BJ (cell line): ENCODE measurements around the gene SNCB. TPM values are rescaled to one million over a fixed set of nuclear protein-coding genes. Genes with fewer than 3 reads are reported as not detected.

Source experiments
- CTCF ChIA-PET: fragments of 350-600 bp; formaldehyde crosslinking; extraction: SDS; loops from one replicate; lab custom pipeline; 2021; ENCODE audit warnings: antibody characterized with exemption, inconsistent platforms; lab: Yijun Ruan, JAX
- POLR2A ChIA-PET: fragments of 300-600 bp; sonication (Branson Sonifier 250); formaldehyde crosslinking; extraction: SDS; loops from one replicate; lab custom pipeline; 2021; ENCODE audit warnings: antibody characterized with exemption; lab: Charles Lee
- DNase-seq: peaks from one replicate; pipeline ENCODE4 v3.0.0-alpha.2; 2011; ENCODE audit warnings: low read depth
- H3K27me3 ChIP-seq: 2 replicates; pipeline ENCODE4 v1.6.0; 2011; ENCODE audit warnings: low read length; ENCODE audit not compliant: control insufficient read depth, insufficient read depth
- H3K36me3 ChIP-seq: 2 replicates; pipeline ENCODE4 v1.5.1; 2011; ENCODE audit warnings: low read length; ENCODE audit not compliant: control insufficient read depth, insufficient read depth
- H3K4me3 ChIP-seq: 2 replicates; pipeline ENCODE4 v1.5.1; 2011; ENCODE audit warnings: low read depth, mild to moderate bottlenecking, control low read depth, low read length
- CTCF ChIP-seq: IDR thresholded peaks from 2 replicates; pipeline ENCODE4 v1.5.1; 2011; ENCODE audit warnings: low read depth, mild to moderate bottlenecking, control low read depth, inconsistent platforms, low read length, moderate library complexity; ENCODE audit not compliant: insufficient read depth
- polyA plus RNA-seq: library from polyadenylated mRNA; depleted of rRNA; stranded (reverse); fragments of >200 nt; gene quantifications from 2 replicates; pipeline ENCODE4 v1.2.3, GENCODE V29; 2011

Gene SNCB
- polyA plus RNA-seq, 1 experiment, result not detected

- TF ChIP-seq CTCF, result no peak
- Histone ChIP-seq H3K4me3 (no peak overlapping the region), H3K36me3 (peaks cover 8% of the 10 kb centered on the region; the same call in 1 of the 2 replicates), H3K27me3 (no peaks in the 10 kb centered on the region)
- ChIA-PET POLR2A (no interaction called here), CTCF (interaction anchor here (1.0 to 7.4 kb wide), 2 partner anchors 8 to 143 kb away, joined by 3 to 68 read pairs; no protein-coding TSS in a partner anchor)
- DNase-seq, result no peak
These were observed 21.2 kb upstream of the SNCB start for GRCh38 chr5:176651472-176651980.

- POLR2A ChIA-PET, result no interaction called here
- TF ChIP-seq CTCF, result no peak
- CTCF ChIA-PET, result interaction anchor here (0.6 to 7.4 kb wide), 2 partner anchors 9 to 17 kb away, joined by 3 to 68 read pairs; no protein-coding TSS in a partner anchor
- Histone ChIP-seq H3K27me3 (no peaks in the 10 kb centered on the region), H3K36me3 (peaks cover 8% of the 10 kb centered on the region; the same call in 1 of the 2 replicates), H3K4me3 (no peak overlapping the region)
- no peak for DNase-seq
These were observed 20.1 kb upstream of the SNCB start for GRCh38 chr5:176650354-176650884.

- ChIA-PET POLR2A (no interaction called here), CTCF (interaction anchor here (0.8 to 7.4 kb wide), 3 partner anchors 8 to 75 kb away, joined by 3 to 68 read pairs (median 3); no protein-coding TSS in a partner anchor)
These were observed 18.3 kb upstream of the SNCB start for GRCh38 chr5:176648474-176649194.

GRCh38 chr5:176647843-176648473 lies 17.6 kb upstream of the SNCB start:
- 0 out of 2 replicates have a peak, but pooled peaks cover 1% of the 10 kb centered on the region for H3K36me3 ChIP-seq
- CTCF ChIA-PET, result interaction anchor here (0.8 to 7.4 kb wide), 3 partner anchors 9 to 74 kb away, joined by 3 to 68 read pairs (median 3); no protein-coding TSS in a partner anchor
- TF ChIP-seq CTCF, result no peak
- no peaks in the 10 kb centered on the region for H3K27me3 ChIP-seq
- POLR2A ChIA-PET, result no interaction called here
- DNase-seq, result no peak
- H3K4me3 ChIP-seq, result peak overlapping the region; percentile 68

More at GRCh38 chr5:176648474-176649194, 18.3 kb upstream of the SNCB start:
- TF ChIP-seq CTCF, result no peak
- Histone ChIP-seq H3K36me3 (0 out of 2 replicates have a peak, but pooled peaks cover 1% of the 10 kb centered on the region), H3K27me3 (no peaks in the 10 kb centered on the region), H3K4me3 (peak overlapping the region; percentile 68)
- DNase-seq, result no peak
